ENCODE measurements around the gene DERL3. TPM values are rescaled to one million over a fixed set of nuclear protein-coding genes. Genes with fewer than 3 reads are reported as not detected.

Gene DERL3
- total RNA-seq, 1 donor from 2014 or later, result 11.4 TPM

GRCh38 chr22:23801886-23802377, 36.9 kb downstream of the DERL3 start:
- no peak for DNase-seq (ENCODE audit: low spot score)

DNA sequence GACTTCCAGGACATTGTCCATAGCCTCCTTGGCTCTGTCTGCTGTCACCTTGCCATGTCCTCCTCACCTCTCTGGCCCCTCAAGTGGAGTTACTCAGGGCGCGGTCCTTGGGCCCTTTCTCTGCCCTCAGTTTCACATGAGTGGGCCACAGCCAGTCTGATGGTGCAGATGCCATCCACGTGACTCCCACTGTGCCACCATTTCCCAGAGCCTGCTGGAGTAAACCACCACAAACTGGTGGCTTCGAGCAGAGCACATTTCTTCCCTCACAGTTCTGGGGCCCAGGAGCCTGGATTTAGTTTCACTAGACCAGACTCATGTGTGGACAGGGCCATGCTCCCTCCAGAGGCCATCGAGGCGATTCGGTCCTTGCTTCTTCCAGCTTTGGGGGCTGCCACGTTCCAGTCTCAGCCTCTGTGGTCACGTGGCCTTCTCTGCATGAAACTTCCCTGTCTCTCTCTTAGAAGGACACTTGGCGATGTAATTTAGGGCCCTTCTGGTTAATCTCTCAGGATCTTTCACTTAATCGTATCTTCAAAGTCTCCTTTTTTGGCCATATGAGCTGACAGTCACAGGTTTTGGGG, 37.5 kb downstream of the DERL3 start:
- no peak for DNase-seq (ENCODE audit: low spot score)

GRCh38 chr22:23800297-23801237, 38.2 kb downstream of the DERL3 start:
- no peak for DNase-seq (ENCODE audit: low spot score)

- DNase-seq (ENCODE audit: low spot score), result no peak
These were observed 42.3 kb downstream of the DERL3 start for GRCh38 chr22:23796461-23796860.

- DNase-seq (ENCODE audit: low spot score), result no peak
These were observed 45.5 kb downstream of the DERL3 start for GRCh38 chr22:23793326-23793725.

DNA sequence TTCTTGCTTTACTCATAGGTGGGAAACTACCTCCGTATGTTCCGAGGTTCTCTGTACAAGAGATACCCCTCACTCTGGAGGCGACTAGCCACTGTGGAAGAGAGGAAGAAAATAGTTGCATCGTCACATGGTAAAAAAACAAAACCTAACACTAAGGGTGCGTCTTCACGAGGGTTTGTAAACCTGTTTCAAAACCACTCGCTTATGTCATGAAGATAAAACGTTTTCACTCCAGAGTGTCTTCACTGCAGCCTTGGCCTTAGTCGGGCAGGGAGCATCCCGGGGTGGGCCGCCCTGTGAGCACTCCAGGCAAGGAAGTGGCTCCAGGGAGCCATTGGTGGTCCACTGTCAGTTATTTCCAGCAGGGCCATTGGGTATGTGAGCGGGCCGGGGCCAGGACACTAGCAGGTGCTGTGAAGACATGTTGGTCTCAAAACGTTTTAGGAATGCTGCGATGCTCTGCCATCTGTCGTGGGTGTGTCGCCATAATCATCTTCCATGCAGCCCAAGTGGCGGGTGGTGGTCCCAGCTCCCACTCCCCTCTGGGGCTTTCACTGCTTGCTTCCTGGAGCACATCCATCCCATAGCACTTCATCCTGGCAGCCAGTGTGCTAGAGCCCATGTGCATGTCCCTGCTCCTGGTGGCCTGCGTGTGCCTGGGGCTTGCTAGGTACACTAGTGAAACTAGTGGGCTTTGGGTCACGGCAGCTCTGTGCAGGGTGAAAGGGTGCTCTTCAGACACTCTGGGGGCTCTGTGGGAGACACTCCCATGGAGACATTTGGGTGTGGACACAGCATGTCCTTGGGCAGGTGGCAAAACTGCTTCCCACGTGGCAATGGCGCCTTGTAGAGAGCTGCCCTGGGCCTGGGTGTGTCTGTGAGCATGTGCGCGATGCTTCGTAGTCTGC, 46.8 kb downstream of the DERL3 start:
- no peak for DNase-seq (ENCODE audit: low spot score)

DNA sequence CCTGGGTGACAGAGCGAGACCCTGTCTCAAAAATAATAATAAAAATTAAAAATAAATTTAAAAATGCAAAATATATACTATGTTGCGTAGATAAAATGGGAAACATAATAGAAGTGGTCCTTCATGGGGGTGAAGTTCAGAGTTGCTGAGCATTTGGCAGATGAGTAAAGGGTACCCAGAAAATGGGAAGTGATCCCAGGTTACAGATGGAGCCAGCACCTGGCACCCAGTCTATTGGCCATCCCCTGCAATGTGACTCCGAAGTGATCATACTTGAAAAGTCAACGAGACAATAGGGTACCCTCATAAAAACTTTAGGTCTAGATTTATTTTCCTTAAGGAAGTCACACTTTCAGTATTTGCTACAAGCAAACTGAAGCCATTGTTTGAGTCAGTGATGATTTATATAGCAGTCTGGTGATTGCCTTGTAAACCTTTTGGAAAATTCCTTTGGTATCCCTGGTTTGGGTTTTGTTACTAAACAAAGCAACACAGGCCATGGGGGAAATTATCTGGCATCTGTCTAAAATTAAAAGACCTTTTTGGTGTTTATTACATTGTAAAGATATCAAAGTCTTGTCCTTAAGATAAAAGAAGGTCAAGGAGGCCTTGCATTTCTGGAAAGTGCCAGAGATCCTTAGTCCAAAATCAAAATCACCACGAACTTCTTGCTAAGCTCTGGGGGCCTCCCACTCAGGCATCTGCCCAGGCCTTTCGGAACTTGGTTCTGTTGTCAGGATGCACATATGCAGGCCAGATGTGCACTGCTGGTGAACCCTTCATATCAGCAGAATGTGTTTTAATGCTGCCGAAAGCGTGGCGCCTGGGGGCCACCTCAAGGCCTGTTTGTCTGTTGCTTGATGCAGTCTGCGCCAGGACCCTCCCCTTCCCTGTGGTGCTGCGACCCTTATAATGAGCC, 47.7 kb downstream of the DERL3 start:
- no peak for DNase-seq (ENCODE audit: low spot score)

- no peak for DNase-seq (ENCODE audit: low spot score)
These were observed 49.2 kb downstream of the DERL3 start for GRCh38 chr22:23789638-23790037.

GRCh38 chr22:23789121-23789520, 49.7 kb downstream of the DERL3 start:
- DNase-seq (ENCODE audit: low spot score), result no peak

DNA sequence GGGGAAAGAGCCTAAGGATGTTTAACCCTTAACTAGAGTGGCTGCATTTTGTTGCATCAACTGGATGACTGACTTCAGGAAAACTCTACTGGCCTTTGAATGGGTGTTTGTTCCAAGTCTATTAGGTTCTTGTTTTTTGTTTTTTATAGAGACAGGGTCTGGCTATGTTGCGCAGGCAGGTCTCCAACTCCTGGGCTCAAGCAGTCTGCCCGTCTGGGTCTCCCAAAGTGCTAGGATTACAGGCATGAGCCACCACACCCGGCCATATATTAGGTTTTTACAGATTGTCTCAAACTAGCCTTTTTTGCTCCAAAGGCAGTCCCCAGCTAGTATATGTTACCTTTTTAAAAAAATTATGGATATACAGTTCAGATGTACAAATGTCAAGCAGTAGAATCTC, 50.9 kb downstream of the DERL3 start:
- no peak for DNase-seq (ENCODE audit: low spot score)

- DNase-seq (ENCODE audit: low spot score), result no peak
These were observed 51.3 kb downstream of the DERL3 start for GRCh38 chr22:23787600-23787896.

- peak; percentile 89 for DNase-seq (ENCODE audit: low spot score)
These were observed 51.8 kb downstream of the DERL3 start, which contains the start of gene SMARCB1 for GRCh38 chr22:23786752-23787599. SMARCB1 (plus strand) TSS chr22:23786966; CDS start chr22:23787170, 204 bp downstream.

DNA sequence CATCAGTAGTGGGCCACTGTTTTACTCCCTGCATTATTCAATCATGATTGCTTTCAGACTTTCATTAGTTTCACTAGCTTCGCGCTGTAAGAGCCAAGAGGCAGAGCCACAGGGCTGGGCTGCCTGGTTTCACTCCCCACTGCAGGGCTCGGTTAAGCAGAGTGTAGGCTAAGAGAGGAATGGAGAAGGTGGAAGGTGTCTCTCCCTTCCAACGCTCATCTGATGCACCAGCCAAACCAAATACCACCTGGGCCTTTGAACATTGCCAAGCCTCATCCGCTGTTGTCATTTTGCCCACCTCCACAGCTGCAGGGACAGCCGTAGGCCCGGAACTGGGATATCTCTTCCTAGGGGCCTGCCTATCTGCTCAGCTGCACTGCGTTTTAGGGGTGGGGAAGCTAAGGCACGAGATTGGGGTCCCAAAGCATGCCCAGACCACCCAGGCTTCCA, 52.5 kb downstream of the DERL3 start:
- no peak for DNase-seq (ENCODE audit: low spot score)

Other genes with a start within 250 kb of the DERL3 start
- 2.3 TPM for gene DRICH1, start 206.7 kb downstream of the DERL3 start, total RNA-seq
- gene RGL4, start 148.0 kb downstream of the DERL3 start, total RNA-seq, result not detected
- gene ZNF70, start 87.9 kb downstream of the DERL3 start, total RNA-seq, result 9.0 TPM
- gene VPREB3, start 84.6 kb downstream of the DERL3 start, total RNA-seq, result not detected
- gene C22orf15, start 76.0 kb downstream of the DERL3 start, total RNA-seq, result 0.18 TPM
- gene CHCHD10, start 71.0 kb downstream of the DERL3 start, total RNA-seq, result 232 TPM
- 1.5 TPM for gene MMP11, start 66.2 kb downstream of the DERL3 start, total RNA-seq
- 74.0 TPM for gene SMARCB1, start 52.0 kb downstream of the DERL3 start, total RNA-seq
- gene SLC2A11, start 18.9 kb upstream of the DERL3 start, total RNA-seq, result 15.0 TPM
- gene MIF, start 55.4 kb upstream of the DERL3 start, total RNA-seq, result 528 TPM
- gene GSTT2B, start 122.2 kb upstream of the DERL3 start, total RNA-seq, result 6.9 TPM
- gene DDTL, start 127.9 kb upstream of the DERL3 start, total RNA-seq, result 6.6 TPM
- gene DDT, start 135.4 kb upstream of the DERL3 start, total RNA-seq, result 129 TPM
- 7.8 TPM for gene GSTT2, start 141.1 kb upstream of the DERL3 start, total RNA-seq
- gene GSTT4, start 166.4 kb upstream of the DERL3 start, total RNA-seq, result not detected
- 117 TPM for gene CABIN1, start 172.3 kb upstream of the DERL3 start, total RNA-seq

Data from ureter (tissue), 1 donor.